ENCODE results near the gene DNAJC17.

Gene DNAJC17

GRCh38 chr15:40828447-40829036 is 21.3 kb upstream of the DNAJC17 start, which contains the start of gene PPP1R14D:
Gene PPP1R14D (minus strand): TSS chr15:40828708. CDS start chr15:40828641, 67 bp downstream.
- no peak for DNase-seq

- DNase-seq, result no peak
These were observed 19.3 kb upstream of the DNAJC17 start for GRCh38 chr15:40826423-40827075.

GRCh38 chr15:40825661-40826422 is 18.6 kb upstream of the DNAJC17 start:
- no peak for DNase-seq

- DNase-seq, result no peak
These were observed 16.5 kb upstream of the DNAJC17 start for GRCh38 chr15:40823572-40824343.

- no peak for DNase-seq
These were observed 13.9 kb upstream of the DNAJC17 start for GRCh38 chr15:40821195-40821594.

GRCh38 chr15:40819048-40819447 is 11.8 kb upstream of the DNAJC17 start:
- DNase-seq, result no peak

- DNase-seq, result no peak
These were observed 7.9 kb upstream of the DNAJC17 start for GRCh38 chr15:40815042-40815698.

GRCh38 chr15:40812721-40813425 is 5.6 kb upstream of the DNAJC17 start:
- no peak for DNase-seq

- no peak for DNase-seq
These were observed 1.7 kb upstream of the DNAJC17 start for GRCh38 chr15:40808861-40809450.

GRCh38 chr15:40807888-40808461 is 702 bp upstream of the DNAJC17 start:
- DNase-seq, result no peak

- DNase-seq, result no peak
These were observed 623 bp downstream of the DNAJC17 start for GRCh38 chr15:40806672-40807027.

GRCh38 chr15:40803688-40804087 is 3.6 kb downstream of the DNAJC17 start:
- no peak for DNase-seq

GRCh38 chr15:40803076-40803475 is 4.2 kb downstream of the DNAJC17 start:
- no peak for DNase-seq

GRCh38 chr15:40799523-40799922 is 7.8 kb downstream of the DNAJC17 start:
- DNase-seq, result no peak

- no peak for DNase-seq
These were observed 10.8 kb downstream of the DNAJC17 start for GRCh38 chr15:40796512-40796911.

- DNase-seq, result no peak
These were observed 11.2 kb downstream of the DNAJC17 start for GRCh38 chr15:40796041-40796440.

GRCh38 chr15:40793216-40793989 is 13.9 kb downstream of the DNAJC17 start:
- DNase-seq, result no peak

GRCh38 chr15:40792394-40792793 is 14.9 kb downstream of the DNAJC17 start:
- no peak for DNase-seq

GRCh38 chr15:40790718-40791117 is 16.6 kb downstream of the DNAJC17 start:
- no peak for DNase-seq

GRCh38 chr15:40789999-40790398 is 17.3 kb downstream of the DNAJC17 start:
- DNase-seq, result no peak

GRCh38 chr15:40789119-40789518 is 18.2 kb downstream of the DNAJC17 start:
- no peak for DNase-seq
